Progenitor cell of endocrine pancreas (in vitro differentiated cells): ENCODE results near the gene MPPE1. TPM values are rescaled to one million over a fixed set of nuclear protein-coding genes. Genes with fewer than 3 reads are reported as not detected.

Experiments
- DNase-seq: peaks from one replicate; pipeline ENCODE4 v3.0.0; 2021; ENCODE audit warnings: low spot score; ENCODE audit not compliant: unreplicated experiment
- H3K27ac Mint-ChIP-seq: 2 replicates; pipeline ENCODE4 v1.8.0; 2021; ENCODE audit warnings: mild to moderate bottlenecking, moderate library complexity, mixed read lengths
- H3K27me3 Mint-ChIP-seq: 2 replicates; pipeline ENCODE4 v1.8.0; 2021; ENCODE audit warnings: mixed read lengths
- H3K36me3 Mint-ChIP-seq: 2 replicates; pipeline ENCODE4 v1.8.0; 2022; ENCODE audit warnings: mixed read lengths; ENCODE audit not compliant: insufficient read depth
- H3K4me1 Mint-ChIP-seq: 2 replicates; pipeline ENCODE4 v1.8.0; 2021; ENCODE audit warnings: low read depth, mixed read lengths
- H3K4me3 Mint-ChIP-seq: 2 replicates; pipeline ENCODE4 v1.8.0; 2021; ENCODE audit warnings: low read depth, mild to moderate bottlenecking, moderate library complexity, mixed read lengths
- H3K9me3 Mint-ChIP-seq: 2 replicates; pipeline ENCODE4 v1.8.0; 2021; ENCODE audit warnings: low read depth, mixed read lengths
- total RNA-seq: library from RNA; stranded (reverse); gene quantifications from 2 replicates; pipeline ENCODE4 v1.2.1, GENCODE V29; 2021
- TF ChIP-seq, protein P1 (sequence below): fragments of 200-600 bp; sonication (generic); IDR thresholded peaks from one replicate; pipeline ENCODE4 v1.5.0; 2021; ENCODE audit warnings: antibody characterized with exemption, mild to moderate bottlenecking; ENCODE audit not compliant: unreplicated experiment

Gene MPPE1
- total RNA-seq, 1 donor from 2014 or later: 27.4 TPM

- H3K27me3 Mint-ChIP-seq: no peaks in the 10 kb centered on the region
- no peak for DNase-seq
- TF ChIP-seq, protein P1, sequence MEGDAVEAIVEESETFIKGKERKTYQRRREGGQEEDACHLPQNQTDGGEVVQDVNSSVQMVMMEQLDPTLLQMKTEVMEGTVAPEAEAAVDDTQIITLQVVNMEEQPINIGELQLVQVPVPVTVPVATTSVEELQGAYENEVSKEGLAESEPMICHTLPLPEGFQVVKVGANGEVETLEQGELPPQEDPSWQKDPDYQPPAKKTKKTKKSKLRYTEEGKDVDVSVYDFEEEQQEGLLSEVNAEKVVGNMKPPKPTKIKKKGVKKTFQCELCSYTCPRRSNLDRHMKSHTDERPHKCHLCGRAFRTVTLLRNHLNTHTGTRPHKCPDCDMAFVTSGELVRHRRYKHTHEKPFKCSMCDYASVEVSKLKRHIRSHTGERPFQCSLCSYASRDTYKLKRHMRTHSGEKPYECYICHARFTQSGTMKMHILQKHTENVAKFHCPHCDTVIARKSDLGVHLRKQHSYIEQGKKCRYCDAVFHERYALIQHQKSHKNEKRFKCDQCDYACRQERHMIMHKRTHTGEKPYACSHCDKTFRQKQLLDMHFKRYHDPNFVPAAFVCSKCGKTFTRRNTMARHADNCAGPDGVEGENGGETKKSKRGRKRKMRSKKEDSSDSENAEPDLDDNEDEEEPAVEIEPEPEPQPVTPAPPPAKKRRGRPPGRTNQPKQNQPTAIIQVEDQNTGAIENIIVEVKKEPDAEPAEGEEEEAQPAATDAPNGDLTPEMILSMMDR: no peak
- peak overlapping the region; percentile 10 for H3K27ac Mint-ChIP-seq
- H3K9me3 Mint-ChIP-seq: no peaks in the 10 kb centered on the region
- no peak overlapping the region for H3K4me3 Mint-ChIP-seq
- peaks cover 5% of the 10 kb centered on the region for H3K4me1 Mint-ChIP-seq
- H3K36me3 Mint-ChIP-seq: no peaks in the 10 kb centered on the region
Observed at GRCh38 chr18:11865071-11865470, 43.0 kb downstream of the MPPE1 start.

GRCh38 chr18:11864471-11864870 lies 43.6 kb downstream of the MPPE1 start:
- H3K27ac Mint-ChIP-seq: no peak overlapping the region
- TF ChIP-seq, protein P1: no peak
- DNase-seq: no peak
- no peaks in the 10 kb centered on the region for H3K9me3 Mint-ChIP-seq
- no peak overlapping the region for H3K4me3 Mint-ChIP-seq
- H3K36me3 Mint-ChIP-seq: no peaks in the 10 kb centered on the region
- peaks cover 5% of the 10 kb centered on the region for H3K4me1 Mint-ChIP-seq
- no peaks in the 10 kb centered on the region for H3K27me3 Mint-ChIP-seq

DNA sequence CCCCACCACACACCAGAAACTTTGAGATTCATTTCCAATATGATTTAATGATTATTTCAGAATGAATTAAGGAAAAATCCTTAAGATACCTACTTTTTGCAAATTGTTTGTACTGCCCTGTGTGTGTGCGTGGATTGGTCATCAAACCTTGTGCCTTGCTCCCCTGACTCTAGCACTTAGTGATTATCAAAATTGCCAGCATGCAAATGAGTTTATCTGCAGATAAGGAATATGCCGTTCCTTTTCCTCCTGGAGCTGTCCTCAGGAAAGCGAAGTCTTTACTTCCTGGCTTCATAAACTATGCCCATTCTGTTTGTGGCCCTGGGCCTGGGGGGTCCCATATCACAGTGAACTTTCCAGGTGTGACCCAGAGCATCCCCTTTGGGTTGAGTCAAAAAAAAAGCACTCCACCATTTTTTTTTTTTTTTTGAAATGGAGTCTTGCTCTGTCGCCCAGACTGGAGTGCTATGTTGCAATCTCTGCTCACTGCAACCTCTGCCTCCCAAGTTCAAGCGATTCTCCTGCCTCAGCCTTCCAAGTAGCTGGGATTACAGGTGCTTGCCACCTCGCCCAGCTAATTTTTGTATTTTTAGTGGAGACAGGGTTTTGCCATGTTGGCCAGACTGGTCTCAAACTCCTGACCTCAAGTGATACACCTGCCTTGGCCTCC lies 45.5 kb downstream of the MPPE1 start:
- no peak overlapping the region for H3K4me3 Mint-ChIP-seq
- H3K27ac Mint-ChIP-seq: no peak overlapping the region
- no peak for DNase-seq
- H3K27me3 Mint-ChIP-seq: no peaks in the 10 kb centered on the region
- H3K4me1 Mint-ChIP-seq: peaks cover 5% of the 10 kb centered on the region
- TF ChIP-seq, protein P1: no peak
- no peaks in the 10 kb centered on the region for H3K36me3 Mint-ChIP-seq
- no peaks in the 10 kb centered on the region for H3K9me3 Mint-ChIP-seq

DNA sequence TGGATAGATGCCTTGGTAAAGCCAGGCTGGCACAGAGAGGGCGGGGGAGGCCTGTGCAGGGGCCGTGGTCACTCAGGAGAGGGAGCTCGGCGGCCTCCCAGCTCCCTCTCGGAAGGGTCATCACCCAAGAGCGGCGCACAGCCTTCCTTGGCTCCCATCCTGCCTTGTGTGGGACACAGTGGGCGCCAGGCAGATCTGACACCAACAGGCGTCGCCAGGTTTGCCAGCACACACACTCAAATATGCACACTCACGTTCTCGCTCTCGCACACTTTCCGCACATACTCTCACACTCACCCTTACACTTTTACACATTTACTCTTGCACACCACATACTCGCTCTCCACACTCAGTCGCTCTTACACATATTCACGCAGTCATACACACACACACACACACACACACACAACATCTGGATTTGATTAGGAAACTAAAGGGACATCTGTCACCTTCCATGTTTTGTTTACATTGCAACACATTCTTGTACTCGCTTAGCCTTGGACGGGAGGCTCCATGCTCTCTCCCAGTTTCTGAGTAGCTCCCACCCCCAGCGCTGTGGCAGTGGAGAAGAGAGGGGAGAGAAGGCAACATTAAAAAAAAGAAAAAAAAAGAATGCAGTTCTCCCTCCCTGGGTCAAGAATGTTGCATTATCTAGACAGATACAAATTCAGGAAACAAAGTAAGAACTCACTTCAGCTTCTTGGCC lies 46.4 kb downstream of the MPPE1 start:
- peaks cover 11% of the 10 kb centered on the region for H3K4me1 Mint-ChIP-seq
- H3K36me3 Mint-ChIP-seq: no peaks in the 10 kb centered on the region
- H3K4me3 Mint-ChIP-seq: no peak overlapping the region
- H3K9me3 Mint-ChIP-seq: no peaks in the 10 kb centered on the region
- DNase-seq: no peak
- H3K27ac Mint-ChIP-seq: peak overlapping the region; percentile 9
- TF ChIP-seq, protein P1: no peak
- no peaks in the 10 kb centered on the region for H3K27me3 Mint-ChIP-seq

GRCh38 chr18:11860594-11861450 lies 47.3 kb downstream of the MPPE1 start:
- Mint-ChIP-seq H3K4me1 (peaks cover 11% of the 10 kb centered on the region), H3K4me3 (no peak overlapping the region), H3K27me3 (no peaks in the 10 kb centered on the region), H3K36me3 (no peaks in the 10 kb centered on the region), H3K9me3 (no peaks in the 10 kb centered on the region), H3K27ac (peak overlapping the region; percentile 54)
- DNase-seq: no peak
- TF ChIP-seq, protein P1: no peak
